Caki2 (cell line): Measurements from ENCODE around the gene RAC2. TPM values are rescaled to one million over a fixed set of nuclear protein-coding genes. Genes with fewer than 3 reads are reported as not detected.

Experiments
- DNase-seq: peaks from one replicate; pipeline ENCODE4 v3.0.0-alpha.2; 2015; ENCODE audit warnings: low read depth
- in situ Hi-C: cut with HindIII; loops from 2 replicates; pipeline ENCODE4 v1.10.0; 2016; ENCODE audit warnings: low sequenced_read_pairs, low pct_unique_long_range_greater_than_20kb, mixed read lengths
- total RNA-seq: library from RNA; depleted of rRNA; stranded (reverse); fragments of >200 nt; shearing (Covaris generic); gene quantifications from 2 replicates; pipeline ENCODE4 v1.2.3, GENCODE V29; 2014; ENCODE audit warnings: low replicate concordance

Gene RAC2
- total RNA-seq, 1 experiment from 2014 or later: 20.6 TPM

DNA sequence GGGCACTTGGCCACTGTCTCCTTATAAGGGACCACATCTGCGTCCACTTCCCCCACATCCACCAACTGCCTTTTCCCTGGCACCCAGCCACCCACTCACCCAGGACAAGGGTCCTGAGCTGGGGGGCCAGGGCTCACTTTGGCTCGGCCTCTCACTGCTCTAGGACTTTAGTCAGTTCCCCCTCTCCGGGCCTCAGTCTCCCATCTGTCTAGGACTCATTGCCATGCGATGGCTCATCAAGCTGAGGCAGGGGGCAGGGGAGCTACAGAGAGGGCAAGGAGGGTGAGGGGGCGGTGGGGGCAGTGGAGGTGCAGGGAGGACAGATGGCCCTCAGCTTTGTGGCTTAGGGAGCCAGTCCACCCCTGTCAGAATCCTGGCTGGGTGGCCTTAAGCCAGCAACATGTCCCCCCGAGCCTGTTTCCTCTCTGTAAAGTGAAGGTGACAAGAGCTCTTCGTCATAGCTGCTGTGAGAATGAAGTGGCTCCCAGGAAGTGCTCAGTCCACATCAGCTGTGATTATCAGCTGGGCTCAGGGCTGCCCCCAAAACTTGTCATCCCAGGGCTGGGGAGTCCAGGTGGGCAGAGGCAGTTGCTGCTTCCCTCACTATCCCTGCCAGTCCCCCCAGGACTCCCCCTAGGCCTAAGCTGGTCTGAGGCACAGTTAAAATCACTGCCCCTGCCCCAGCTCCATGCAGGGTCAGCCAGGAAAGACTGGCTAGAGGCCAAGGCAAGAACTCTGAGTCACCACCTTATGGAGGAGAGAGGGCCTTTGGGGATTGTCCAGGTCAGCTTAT lies 14.9 kb downstream of the RAC2 start:
- peak; percentile 69 for DNase-seq
- in situ Hi-C loops: no loop called here

DNA sequence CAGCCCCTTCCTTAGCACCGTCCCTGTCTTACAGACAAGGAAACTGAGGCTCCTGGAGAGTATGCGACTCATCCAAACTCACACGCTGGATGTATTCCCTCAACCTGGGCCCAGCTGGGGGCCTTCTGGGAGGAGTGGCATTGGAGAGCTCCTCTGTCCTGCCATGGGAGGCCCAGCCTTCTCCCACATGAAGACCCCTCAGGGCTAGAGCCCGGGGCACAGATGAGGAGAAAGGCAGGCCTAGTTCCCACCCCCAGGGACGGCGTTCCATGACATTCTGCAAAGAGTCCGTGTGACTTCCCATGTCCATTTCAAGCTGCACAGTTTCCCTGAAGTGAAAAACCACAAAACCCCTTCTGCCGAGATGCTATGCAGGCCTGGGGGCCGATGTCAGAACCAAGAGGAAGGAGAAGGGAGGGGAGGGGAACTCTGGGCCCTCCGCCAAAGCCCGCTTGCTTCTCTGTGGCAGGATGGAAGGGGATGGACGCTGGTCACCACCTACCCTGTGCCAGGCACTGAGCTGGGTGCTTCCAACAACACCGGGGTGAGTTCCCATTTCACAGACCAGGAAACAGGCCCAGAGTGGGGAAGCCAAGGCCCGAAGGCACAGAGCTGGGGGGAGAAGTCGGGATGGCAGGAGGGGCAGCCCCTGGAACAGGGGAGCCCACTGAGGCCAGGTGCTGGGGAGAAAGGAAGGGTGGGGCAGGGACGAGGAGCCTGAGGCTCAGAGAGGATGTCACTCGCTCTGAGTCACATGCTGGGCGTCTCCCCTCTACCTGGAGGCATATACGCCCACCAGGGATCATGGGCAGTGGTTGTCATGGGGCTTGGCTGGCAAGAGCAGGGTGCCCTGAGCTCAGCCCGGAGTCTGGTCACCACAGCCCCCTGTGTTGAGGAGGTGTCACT lies 15.7 kb downstream of the RAC2 start:
- in situ Hi-C loops: no loop called here
- DNase-seq: no peak

DNA sequence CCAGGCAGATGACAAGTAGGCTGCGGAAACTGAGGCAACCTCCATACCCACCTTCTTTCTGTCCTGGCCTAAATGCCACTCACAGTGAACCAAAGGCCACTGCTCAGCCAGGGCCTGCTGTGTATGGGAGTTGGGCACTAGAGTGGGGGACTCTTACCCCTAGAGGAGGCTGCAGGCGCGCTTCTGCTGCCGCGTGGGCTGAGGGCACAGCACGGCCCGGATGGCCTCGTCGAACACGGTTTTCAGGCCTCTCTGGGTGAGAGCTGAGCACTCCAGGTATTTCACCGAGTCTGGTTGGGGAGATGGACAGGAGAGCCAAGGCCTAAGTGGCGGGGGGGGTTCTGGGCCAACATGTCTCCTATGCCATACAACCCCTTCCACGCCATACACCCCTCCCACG lies 17.6 kb downstream of the RAC2 start:
- no peak for DNase-seq
- in situ Hi-C loops: no loop called here

DNA sequence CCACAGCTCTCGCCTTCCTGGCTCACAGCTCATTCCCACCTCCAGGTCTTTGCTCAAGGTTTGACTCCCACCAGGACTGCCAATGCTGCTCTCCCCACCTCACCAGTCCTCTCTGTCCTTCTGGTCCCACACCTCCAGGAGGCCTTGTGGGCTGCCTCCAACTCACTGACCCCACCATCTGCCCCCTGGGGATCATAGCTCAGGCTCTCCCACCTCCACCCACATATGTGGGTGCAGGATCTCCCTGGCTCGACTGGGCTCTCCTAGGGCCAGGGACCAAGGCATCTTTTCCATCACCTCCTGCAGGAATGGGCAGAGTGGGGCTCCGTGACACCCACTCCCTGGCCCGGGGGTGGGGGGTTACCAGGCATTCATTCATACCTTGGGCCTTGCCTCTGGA lies 18.0 kb downstream of the RAC2 start:
- DNase-seq: no peak
- in situ Hi-C loops: no loop called here

DNA sequence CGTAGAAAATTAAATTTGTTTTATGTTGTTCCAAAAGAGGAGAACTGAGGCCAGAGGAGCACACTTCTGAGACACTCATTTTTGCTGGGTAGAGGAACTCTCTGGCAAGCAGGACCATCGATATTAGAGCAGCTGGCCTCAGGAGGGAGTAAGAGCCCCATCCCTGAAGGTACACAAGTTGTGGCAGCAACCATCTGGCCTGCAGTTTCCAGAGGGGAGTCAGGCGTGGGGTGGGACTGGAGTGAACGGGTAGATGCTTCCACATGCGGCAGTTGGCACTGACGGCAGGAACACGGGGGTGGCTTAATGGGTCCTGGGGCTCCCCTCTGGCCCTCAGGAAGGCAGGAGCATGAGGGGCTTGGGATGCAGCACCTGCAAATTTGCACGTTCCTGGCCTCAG lies 18.6 kb downstream of the RAC2 start:
- in situ Hi-C loops: no loop called here
- DNase-seq: no peak

DNA sequence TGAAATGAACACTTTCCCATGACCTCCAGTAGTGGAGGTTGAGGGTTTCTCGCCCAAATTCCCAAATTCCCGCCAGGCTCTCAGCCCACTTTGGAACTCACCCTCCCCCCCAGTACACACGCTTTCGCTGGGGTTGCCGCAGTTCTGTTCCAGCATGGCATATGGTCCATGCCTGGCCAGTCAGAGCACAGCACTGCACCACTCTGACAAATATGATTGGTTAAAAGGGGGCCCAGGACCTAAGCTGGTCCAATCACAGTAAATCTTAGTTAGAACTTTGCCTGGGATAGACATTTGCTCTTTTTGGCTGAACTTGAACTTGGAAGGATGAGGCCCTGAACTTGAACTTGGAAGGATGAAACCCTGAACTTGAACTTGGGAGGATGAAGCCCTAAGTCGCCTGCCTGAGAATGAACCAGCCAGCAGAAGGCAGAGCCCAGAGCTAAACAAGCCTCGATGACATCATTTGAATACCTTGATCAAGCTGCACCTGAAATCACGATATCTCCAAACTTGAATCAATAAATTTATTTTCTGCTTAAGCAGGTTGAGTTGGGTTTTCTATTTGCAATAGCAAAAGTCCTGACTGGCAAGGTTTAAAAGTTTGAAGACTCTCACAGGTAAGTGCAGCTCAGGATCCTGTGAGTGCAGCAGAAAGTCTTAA lies 19.2 kb downstream of the RAC2 start:
- in situ Hi-C loops: no loop called here

DNA sequence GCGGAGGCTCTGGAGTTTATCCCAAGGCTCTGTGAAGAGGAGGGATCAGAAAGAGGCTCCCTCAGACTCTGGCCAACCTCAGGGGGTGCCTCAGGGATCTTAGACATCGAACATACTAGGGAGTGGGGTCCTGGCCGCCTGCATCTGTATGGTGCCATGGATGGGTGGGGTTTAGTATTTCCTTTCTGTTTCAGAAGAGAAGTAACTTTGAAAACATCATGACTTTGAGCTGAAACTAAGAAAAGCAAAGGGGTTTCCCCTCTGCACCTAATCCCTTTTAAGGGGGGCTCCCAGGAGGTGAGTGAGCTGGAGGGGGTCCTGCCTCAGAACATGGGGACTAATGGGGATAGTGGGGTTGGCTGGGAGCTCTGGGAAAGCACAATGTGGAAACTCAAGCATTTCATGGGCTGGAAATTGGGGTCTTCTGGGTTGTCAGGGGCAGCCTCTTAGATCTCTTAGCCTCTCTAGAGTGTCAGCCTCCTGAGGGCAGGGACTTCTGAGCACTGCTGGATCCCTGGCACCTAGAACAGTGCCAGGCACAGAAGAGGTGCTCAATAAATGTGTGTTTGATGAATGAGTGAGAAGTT lies 20.0 kb downstream of the RAC2 start:
- in situ Hi-C loops: no loop called here
- no peak for DNase-seq

More for the DNA sequence above, 19.2 kb downstream of the RAC2 start:
- no peak for DNase-seq

DNA sequence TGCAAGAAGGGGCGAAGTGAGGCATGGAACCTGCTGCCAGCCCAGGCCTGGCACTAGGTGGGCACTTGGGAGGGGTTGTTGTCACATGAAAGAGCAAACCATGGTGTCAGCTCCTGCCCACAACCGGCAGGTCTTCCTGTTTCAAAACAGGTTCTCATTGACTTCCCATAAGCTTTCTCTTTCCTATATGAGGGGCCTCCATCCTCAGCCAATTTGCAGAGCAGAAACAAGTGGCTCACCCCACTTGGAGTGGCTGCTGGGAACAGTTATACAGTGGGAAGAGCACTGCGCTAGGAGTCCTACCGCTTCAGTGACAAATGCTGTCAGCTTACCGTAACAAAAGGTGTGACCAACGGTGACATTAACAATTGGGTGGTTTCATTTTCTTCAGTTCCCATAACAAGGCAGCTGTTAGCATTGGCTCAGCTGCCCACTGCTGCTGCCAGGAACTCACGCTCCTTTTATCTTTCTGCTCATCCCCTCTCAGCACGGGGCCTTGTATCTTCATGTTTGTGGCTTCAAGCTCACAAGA lies 21.6 kb downstream of the RAC2 start:
- in situ Hi-C loops: no loop called here
- DNase-seq: no peak

DNA sequence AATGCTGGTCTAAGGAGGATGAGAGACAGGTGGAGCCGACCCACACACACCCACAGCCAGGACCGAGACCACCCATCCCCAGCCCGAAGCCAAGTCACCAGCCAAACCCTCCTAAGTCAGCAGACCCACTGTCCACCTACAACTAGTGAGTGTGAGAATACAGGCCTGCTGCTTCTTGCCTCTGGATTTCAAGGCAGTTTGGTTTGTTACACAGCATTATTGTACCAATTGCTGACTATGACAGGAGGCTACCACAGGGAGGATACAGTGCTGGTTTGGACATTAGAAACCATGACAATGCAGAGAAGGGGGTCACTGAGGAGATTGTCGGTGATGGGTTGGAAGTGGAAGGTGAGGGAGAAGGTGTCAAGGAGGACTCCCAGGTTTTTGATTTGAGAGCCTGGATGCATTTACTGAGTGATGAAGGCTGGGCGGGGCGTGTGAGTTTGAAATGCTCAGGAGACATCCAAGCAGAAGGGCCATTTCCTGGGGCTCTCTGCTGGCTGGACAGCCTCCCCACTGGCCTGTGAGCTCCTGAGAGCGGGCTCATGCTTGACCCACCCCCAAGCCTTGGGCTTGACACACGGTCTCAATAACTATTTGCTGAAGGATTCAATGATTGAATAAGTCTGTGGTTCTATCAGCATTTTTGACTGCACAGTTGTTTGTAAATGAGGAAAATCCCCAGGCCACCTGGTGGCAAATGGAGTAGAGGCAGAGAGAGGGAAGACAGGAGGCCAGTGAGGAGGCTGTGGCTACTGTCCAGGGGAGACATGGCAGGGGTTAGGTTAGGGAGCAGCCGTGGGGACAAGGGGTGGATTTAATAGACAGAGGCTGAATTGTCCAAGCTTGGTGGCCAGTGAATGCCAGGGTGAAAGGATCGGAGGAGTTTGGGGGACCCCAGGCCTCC lies 22.4 kb downstream of the RAC2 start:
- in situ Hi-C loops: no loop called here
- DNase-seq: no peak

DNA sequence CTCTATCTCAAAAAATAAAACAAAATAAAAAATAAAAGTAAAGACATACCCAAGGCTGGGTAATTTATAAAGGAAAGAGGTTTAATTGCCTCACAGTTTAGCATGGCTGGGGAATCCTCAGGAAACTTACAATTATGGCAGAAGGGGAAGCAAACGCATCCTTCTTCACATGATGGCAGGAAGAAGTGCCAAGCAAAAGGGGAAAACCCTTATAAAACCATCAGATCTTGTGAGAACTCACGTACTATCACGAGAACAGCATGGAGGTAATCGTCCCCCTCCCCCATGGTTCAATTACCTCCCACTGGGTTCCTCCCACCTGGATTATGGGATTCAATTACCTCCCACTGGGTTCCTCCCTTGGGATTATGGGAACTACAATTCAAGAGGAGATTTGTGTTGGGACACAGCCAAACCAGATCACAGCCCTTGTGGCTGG lies 23.5 kb downstream of the RAC2 start:
- in situ Hi-C loops: no loop called here

DNA sequence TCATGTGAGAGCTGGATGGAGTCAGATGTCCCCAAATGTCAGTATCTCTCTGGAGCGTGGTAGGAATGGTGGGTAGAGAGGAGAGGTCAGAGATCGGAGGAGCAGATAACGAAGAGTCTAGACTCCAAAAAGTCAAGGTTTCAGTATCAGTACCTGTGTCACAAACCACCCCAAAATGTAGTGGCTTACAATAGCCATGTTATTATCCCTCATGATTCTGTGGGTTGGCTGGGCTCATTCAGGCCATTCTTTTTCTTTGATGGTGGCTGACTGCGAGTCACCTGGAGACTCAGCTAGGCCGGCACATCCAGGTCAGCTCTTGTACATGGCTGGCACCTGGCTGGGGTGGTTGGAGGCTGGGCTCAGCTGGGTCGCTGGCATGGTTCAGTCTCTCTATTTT lies 24.5 kb downstream of the RAC2 start:
- DNase-seq: no peak
- in situ Hi-C loops: no loop called here

More for the DNA sequence above, 23.5 kb downstream of the RAC2 start:
- DNase-seq: no peak

DNA sequence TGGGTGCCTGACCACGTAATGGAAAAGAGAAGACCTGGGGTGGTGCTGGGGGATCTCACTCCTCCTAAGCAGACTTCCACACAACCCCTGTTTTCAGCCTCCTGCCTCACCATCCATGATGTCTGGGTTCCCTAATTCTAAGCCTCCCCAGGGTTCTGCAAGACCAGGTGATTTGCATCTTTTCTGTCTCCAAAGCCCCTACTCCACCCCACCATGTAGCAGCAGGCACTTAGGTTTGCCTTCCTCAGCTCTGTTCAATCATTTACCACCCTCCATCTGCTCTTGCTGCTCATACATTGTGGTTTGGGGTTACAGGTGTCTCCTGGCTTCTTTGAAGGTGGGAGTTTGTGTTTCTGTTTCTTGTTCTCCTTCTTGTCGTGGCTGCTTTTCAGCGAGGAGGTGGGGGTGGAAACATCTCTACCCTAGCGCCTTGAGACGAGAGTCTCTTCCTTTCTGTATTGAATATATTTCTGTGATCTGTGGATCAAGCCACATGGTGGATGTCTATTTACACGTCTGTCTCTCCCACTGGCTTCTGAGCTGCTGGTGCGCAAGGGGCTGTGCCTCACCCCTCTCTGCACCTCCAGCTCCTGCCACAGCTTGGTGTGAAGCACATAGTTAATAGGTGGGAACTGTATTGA lies 25.2 kb downstream of the RAC2 start:
- no peak for DNase-seq
- in situ Hi-C loops: no loop called here

DNA sequence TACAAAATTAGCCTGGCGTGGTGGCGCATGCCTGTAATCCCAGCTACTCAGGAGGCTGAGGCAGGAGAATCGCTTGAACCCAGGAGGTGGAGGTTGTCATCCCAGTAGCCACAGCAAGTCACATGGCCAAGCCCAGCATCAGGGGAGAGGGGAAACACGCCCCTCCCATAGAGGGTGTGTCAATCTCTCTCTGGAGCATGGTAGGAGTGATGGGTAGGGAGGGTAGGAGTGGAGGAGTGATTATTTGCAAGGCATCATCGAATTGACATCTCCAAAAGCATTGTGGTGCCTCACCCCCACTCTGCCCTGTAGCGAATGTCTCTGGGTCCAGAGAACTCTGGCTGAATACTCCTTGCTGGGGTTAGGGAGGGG lies 25.7 kb downstream of the RAC2 start:
- DNase-seq: no peak
- in situ Hi-C loops: no loop called here

DNA sequence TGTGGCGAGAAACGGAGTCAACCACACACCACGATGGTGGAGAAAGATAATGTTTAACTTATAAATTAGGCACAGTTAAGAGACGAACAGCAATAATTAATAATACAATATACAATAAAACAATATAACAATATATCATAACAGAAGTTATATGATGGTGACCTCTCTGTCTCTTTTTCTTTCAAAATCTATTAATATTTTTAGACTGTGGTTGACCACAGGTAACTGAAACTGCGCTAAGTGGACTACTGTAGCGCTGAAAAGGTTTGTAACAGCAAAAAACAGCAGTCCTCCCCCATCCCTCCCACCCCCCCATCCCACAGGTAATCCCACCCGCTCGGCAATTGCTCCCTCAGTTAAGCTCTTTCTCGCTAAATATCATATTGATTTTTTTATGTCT lies 28.2 kb downstream of the RAC2 start:
- DNase-seq: no peak
- in situ Hi-C loops: no loop called here

DNA sequence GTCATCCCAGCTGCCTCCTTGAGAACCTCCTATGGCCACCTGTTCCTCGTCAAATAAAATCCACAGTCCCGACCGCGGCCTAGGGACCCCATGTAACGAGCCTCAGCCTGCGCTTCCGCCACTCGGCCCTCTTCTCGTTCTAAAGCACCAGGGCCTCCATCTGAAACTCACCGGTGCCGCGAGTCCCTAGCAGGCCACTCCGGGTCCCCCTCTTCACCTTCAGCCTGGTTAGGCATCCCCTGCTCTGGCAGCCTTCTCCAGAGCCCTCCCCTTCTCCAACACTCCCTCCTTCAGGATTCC lies 29.4 kb downstream of the RAC2 start:
- in situ Hi-C loops: no loop called here
- no peak for DNase-seq

DNA sequence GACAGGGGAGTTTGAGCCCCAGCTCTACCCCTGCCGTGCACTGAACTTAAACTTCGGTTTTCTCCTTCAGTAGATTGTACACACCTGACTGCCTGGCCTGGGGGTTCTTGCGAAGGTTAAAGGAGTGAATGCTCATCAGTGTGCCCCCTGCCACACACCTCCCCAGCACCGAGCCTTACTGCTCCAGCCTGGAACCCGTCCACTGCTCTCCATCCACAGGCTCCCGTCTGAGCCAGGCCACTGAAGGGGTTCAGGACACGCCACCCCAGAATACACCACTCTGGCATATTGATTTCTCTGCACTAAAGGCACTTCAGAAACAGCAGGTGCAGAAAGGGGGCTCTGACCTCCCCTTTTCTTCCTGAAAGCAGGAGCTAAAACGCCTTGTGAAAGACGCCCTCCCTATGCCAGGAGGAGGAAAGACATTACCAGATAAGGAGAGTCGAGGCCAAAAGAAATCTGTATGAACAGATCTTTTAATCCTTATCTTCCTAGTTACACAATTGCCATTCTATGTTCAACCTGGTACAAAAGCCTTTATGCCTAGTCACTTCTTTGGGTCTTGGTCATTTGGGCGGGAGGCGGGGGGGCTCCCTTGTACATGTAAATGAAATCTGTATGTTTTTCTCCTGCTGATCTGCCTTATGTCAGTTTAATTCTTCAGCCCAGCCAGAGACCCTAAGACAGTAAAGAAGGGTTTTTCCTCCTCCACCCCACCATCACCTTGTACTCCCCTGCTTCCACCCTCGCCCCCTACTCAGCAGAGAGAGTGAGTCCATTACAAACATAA lies 29.9 kb downstream of the RAC2 start:
- in situ Hi-C loops: no loop called here

More for the DNA sequence above, 29.9 kb downstream of the RAC2 start:
- DNase-seq: no peak
